Left renal cortex interstitium (tissue), 4 donors: ENCODE measurements around the gene BCL2L13. TPM values are rescaled to one million over a fixed set of nuclear protein-coding genes. Genes with fewer than 3 reads are reported as not detected.
A peak's percentile ranks its signal among the peaks of the same experiment; 100 is the strongest.

Experiments
- DNase-seq, 4 donors: peaks; one replicate each; pipeline ENCODE4 v3.0.0-alpha.2; 2013; ENCODE audit warnings: low read depth in 4 of 4, low spot score in 2 of 4, missing footprints in 1 of 4
- polyA plus RNA-seq, 4 donors: library from polyadenylated mRNA; unstranded; fragments of 120-200 nt; gene quantifications; one replicate each; pipeline ENCODE4 v1.2.1, GENCODE V29; 2013; ENCODE audit not compliant: insufficient read length in 4 of 4

Gene BCL2L13
- 10 to 100 TPM; 41.8 to 48.4 (median 46.3) TPM for polyA plus RNA-seq

- DNase-seq = peak; percentile 83 to 91 (median 86)
Observed at GRCh38 chr22:17638432-17639246, at the start of gene BCL2L13. Gene BCL2L13, plus strand, starts transcription at chr22:17638757. Its CDS starts 16,955 bp downstream, at chr22:17655712.

DNA sequence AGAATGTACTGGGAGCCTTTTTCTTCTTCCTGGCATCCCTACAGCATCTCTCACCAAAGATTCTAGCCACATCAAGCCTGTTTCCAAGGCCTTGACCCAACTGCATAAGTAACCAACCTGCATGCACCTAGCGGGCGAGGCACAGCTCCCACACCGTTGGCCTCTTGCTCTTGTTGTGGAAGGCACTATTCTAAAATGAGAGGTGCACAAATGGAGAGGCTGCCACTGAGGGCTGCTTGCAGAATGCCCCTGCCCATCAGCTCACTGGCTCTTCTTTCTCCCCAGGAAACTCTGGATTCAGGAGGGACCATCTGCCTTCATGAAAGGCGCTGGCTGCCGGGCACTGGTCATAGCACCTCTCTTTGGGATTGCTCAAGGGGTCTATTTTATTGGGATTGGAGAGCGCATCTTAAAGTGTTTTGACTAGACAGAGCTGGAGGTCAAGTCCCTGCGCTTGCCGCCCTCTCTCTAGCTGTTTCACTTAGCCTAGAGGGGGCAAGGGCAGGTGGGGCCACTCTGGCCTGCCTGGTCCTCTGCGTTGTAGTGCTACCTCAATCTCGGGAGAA is 48.7 kb upstream of the BCL2L13 start:
- DNase-seq = no peak

DNA sequence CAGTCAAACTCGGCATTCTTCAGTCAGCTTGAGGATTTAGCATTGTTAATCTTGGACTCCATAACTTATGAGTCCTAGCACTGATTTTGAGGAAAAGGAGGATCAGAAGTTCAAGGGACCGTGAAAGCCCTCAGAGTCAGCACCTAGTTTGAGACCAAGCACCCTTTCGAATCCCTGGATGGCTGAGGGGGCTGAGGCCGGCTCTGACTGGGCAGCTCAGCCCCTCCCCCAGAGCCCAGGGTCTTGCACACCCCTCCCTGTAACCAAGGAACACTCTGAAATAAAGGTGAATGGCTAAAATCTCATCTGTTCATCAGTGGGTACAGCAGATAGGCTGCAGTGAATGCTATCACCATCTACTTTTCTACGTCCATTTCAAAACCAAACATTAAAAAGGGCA is 48.0 kb upstream of the BCL2L13 start:
- no peak for DNase-seq

- no peak for DNase-seq
Observed at GRCh38 chr22:17592201-17592600, 46.4 kb upstream of the BCL2L13 start.

DNA sequence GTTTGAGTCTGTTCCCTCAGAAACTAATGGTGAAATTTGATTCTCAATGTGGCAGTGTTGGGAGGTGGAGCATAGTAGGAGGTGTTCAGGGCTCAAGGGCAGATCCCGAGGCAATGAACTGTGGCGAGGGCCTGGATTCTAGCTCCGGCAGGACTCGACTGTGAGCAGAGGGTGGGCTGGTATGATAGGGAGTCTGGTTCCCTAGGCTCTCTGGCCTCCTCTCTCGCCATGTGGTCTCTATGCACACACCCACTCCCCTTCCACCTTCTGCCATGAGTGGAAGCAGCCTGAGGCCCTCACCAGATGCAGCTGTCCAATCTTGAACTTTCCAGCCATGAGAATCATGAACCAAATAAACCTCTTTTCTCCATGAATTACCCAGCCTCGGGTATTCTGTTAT is 42.3 kb upstream of the BCL2L13 start:
- DNase-seq = no peak

DNA sequence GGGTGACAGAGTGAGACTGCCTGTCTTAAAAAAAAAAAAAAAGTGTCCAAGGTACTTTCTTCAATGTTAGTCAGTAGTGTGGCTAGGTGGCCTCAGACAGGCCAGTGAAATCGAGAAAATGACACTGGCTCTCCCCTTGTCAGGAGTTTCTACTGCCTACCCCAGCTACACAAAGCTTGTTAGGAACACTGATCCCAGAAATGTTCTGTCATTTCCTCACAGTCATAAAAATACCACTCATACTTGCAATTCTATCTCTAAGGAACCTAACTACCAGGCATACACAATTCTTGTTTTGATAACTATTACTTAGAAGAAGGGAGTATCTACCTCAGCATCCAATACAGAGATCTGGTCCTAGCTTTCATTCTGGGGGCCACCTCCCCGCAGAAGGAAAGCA is 41.3 kb upstream of the BCL2L13 start:
- DNase-seq = no peak

DNA sequence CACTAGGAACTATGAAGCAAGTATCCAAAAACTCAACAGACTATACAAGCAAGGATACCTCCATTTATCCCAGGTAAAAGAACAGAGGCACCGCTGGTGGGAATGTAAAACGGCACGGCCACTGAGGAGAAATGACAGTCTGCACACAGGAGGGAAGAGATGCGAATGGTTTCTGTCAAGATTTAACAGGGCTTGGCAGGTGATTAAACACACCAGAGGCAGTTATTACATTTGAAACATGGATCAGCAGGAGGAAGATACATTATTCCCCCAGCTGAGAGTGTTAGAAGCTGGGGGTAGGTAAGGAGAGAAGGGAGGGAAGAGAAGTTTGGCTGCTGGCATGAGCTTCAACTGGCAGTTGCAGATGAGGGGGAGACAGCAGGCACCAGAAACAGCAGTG is 40.2 kb upstream of the BCL2L13 start:
- DNase-seq = no peak

GRCh38 chr22:17601031-17601430 is 37.5 kb upstream of the BCL2L13 start:
- no peak for DNase-seq

GRCh38 chr22:17603668-17604067 is 34.9 kb upstream of the BCL2L13 start:
- no peak for DNase-seq

DNA sequence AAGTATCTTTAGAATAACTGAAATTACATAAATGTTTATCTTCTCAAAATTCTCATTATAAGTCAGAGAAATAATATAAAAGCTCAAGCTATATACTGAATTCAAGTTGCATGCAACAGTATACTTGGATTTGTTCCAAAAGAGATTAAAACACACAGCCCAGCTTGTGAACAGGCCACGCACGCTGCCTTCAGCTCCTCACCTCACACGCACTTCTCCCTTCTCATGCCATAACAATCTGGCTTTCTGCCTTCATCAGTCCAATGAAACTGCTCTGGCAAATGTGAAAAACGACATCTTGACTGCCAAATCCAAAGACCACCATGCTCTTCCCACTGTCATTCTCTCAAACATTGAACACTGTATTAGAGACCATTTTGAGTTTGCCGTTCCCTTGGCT is 32.1 kb upstream of the BCL2L13 start:
- DNase-seq = no peak

GRCh38 chr22:17607891-17608521 is 30.6 kb upstream of the BCL2L13 start:
- DNase-seq = no peak

- no peak for DNase-seq
Observed at GRCh38 chr22:17612057-17612456, 26.5 kb upstream of the BCL2L13 start.

DNA sequence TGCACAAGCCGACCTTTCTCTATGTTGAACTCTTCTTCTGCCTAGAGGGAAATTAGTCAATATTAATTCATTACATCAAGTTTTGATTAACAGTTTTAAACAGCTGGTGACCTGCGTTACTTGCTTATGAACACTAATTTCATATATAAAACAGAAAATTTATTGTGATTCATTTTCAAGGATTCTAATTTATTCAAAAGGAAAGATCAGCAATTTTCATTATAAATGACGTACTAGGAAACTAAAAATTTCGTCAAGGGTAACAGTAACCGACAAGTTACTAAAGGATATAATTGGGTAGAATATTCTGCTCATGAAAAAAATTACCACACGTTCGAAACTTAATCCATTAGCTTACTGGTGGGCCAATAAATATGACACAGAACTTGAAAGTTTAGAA is 25.3 kb upstream of the BCL2L13 start:
- no peak for DNase-seq

- no peak for DNase-seq
Observed at GRCh38 chr22:17627961-17628405, 10.6 kb upstream of the BCL2L13 start.

DNA sequence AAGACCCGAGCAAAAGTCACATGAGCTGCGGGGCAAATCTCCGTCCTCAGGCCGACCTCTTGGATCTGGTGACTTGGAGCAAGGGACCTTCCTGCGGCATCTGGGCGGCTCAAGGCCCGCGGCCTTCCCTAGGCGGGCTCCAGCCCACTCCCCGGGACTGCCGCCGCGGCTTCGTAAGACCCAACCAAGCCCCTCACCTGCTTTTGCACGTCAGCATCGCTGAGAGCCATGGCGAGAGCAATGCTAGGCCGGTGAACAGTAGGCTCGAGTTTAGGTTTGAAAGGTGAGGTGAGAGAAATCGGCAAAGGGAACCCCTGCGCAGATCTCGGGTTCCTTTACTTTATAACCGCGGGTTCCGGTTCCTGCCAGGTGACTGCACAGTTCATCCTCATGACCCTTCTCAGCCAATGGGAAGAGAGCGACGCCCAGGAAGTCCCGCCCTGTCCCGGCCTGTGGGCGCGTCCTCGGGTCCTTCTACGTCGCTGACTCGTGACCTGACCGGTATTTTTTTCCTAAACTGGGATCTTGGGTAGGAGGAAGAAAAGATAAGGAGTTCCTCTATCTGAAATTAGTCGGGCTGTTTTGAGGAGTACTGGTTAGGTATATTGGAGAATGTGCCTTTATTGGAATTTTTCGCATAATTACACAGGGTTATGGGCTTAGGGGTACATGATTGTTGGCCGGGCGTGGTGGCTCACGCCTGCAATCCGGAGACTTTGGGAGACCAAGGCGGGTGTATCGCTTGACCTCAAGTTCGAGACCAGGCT is 10.0 kb upstream of the BCL2L13 start, which contains the start of gene ATP6V1E1:
TSS of gene ATP6V1E1 (minus strand) at position 344 of the 767 bp plus-strand sequence. CDS start at position 230, 114 bp downstream.
- DNase-seq = peak; percentile 82 to 94 (median 90)

DNA sequence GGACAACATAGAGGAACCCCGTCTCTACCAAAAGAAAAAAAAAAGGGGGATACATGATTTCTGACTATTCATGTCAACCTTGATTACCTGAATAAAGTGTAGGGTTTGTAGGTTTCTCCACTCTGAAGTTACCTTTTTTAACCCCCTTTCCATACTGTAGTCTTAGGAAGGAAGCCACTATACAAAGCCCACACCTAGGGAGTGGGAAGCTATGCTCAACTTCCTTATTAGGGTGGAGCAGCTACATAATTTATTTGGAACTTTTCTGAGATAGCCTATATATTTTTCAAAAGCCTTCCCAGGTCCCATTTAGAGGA is 9.4 kb upstream of the BCL2L13 start:
- no peak for DNase-seq

DNA sequence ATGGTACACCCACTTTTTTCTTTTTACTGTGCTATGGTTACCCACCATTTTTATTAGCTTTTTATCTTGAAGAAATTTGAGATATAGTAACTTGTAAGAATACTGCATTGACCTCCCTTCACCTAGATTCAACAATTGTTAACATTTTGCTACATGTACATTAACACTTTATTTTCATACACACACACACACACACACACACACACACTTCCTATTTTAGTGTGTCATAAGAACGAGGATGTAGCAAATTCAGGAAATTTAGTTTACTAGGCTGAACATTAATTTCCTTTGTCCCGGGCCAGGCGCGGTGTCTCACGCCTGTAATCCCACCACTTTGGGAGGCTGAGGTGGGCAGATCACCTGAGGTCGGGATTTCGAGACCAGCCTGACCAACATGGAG is 8.9 kb upstream of the BCL2L13 start:
- no peak for DNase-seq

DNA sequence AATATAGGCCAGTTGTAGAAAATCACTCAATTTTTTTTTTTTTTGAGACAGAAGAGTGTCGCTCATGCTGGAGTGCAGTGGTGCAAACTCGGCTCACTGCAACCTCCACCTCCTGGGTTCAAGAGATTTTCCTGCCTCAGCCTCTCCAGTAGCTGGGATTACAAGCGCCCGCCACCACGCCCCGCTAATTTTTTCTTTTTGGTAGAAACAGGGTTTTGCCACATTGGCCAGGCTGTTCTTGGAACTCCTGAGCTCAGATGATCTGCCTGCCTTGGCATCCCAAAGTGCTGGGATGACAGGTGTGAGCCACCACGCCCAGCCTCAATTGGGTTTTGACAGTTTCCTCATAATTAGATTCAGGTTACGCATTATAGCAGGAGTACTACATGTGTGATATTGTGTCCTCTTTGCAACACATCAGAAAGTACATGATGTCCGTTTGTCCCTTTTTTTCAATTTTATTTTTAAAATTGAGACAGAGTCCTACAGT is 7.4 kb upstream of the BCL2L13 start:
- no peak for DNase-seq

DNA sequence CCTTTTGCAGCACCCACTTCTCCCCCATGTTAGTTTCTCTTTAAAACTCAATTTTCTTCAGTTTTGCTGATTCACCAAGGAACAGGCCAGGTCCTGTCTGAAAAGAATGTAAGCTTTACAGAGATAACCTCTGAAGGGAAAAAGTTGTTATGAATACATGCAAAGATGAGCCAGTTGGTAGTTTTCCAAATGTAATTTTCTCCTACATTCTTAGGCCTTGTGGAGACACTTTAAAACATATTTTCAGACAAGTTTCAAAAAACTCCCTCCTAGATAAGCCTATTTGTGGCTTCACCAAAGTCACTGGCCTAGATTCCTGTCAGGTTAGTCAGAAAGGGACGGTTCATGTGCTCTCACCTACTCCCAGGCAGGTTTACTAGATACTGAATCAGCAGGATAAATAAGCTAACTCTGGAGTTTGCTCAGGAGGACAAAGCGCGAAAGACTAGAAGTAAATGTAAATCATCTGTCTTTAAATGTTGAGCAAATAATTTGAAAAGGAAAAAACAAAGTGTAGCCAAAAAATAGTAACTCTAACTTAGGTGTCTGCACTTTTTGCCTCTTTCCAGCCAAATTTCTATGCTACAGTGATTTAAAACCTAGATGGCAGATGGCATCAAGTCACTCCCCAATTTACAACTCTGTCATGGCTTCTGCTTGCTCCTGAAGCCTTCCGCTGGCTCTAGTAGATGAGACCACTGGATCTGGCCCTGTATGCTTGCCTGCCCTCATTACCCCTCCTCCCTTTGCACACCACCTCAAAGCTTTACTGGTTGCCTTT is 5.2 kb upstream of the BCL2L13 start:
- no peak for DNase-seq

DNA sequence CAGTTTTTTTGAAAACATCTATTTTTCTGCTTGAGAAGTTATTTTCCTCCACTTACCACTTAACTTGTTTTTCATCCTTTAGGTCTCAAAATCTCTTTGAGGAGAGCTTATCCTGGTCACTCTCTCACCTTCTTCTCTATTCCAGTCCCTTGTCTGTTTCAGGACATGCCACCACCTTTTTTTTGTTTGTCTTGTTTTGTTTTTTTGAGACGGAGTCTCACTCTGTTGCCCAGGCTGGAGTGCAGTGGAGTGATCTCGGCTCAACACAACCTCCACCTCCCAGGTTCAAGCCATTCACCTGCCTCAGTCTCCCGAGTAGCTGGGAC is 4.6 kb upstream of the BCL2L13 start:
- no peak for DNase-seq
